ENCODE measurements around the gene GDPD4. TPM values are rescaled to one million over a fixed set of nuclear protein-coding genes. Genes with fewer than 3 reads are reported as not detected.

The GDPD4 gene
- total and polyA plus RNA-seq, 10 of the 15 experiments (the other 5 are each of a cell fraction or from before 2014, with no cell fraction given), result 0.23 TPM; not detected in 9

DNA sequence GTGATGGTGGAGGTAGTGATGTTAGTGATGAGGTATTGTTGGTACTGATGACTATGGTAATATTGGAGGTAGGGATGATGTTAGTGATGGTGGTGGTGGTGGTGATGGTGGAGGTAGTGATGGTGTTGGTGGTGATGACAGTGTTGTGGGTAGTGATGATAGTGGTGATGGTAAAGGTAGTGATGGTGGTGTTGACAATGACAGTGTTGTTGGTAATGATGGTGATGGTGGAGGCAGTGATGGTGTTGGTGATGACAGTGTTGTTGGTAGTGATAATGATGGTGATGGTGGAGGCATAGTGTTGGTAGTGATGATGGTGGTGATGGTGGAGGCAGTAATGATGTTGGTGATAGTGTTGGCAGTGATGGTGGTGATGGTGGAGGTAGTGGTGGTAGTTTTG, 108.3 kb downstream of the GDPD4 start:
- Histone ChIP-seq H4K20me1 (ENCODE audit: control insufficient read depth, insufficient read depth) (no peaks in the 10 kb centered on the region), H3K9ac (ENCODE audit: control insufficient read depth, insufficient read depth, low read length) (no peak overlapping the region), H3K4me1 (ENCODE audit: control insufficient read depth, insufficient read depth, low read length) (no peaks in the 10 kb centered on the region), H3K27ac (ENCODE audit: control insufficient read depth, insufficient read depth) (no peak overlapping the region), H3K36me3 (ENCODE audit: control insufficient read depth in 2 of 2, insufficient read depth in 2 of 2, low read length in 1 of 2) (no peaks in the 10 kb centered on the region), H2AFZ (ENCODE audit: control insufficient read depth, low read depth, low read length) (no peak overlapping the region), H3K27me3 (replicated peaks in 1 of 2; ENCODE audit: control insufficient read depth in 2 of 2, insufficient read depth in 2 of 2, low read length in 1 of 2) (no peaks in the 10 kb centered on the region), H3K79me2 (ENCODE audit: control insufficient read depth, insufficient read depth, low read length) (peaks cover 1% of the 10 kb centered on the region; the same call in 1 of the 2 replicates), H3K9me3 (replicated peaks; ENCODE audit: control insufficient read depth, insufficient read depth, low read length) (no peaks in the 10 kb centered on the region), H3K4me3 (no peak overlapping the region), H3K4me2 (ENCODE audit: control insufficient read depth, insufficient read depth) (no peak overlapping the region)
- in situ Hi-C loops (cut with MboI) (no loop called here), intact Hi-C loops (cut with micrococcal nuclease; ENCODE audit: unreplicated experiment) (no loop called here)
- ATAC-seq (no peak), DNase-seq (ENCODE audit: low read depth, low spot score) (no peak), FAIRE-seq (no peak)
- RAD21 ChIA-PET (ENCODE audit: unreplicated experiment), result interaction anchor here (3.0 kb wide), 1 partner anchor 356 kb away, joined by 26 read pairs; no protein-coding TSS in a partner anchor
- SMC1A ChIA-PET (ENCODE audit: uncharacterized antibody, unreplicated experiment), result interaction anchor here (1.5 kb wide), 1 partner anchor 355 kb away, joined by 3 read pairs; no protein-coding TSS in a partner anchor
- CTCF ChIA-PET, result interaction anchor here (0.8 to 1.2 kb wide), 2 partner anchors 41 to 66 kb away, joined by 3 to 4 read pairs; no protein-coding TSS in a partner anchor
- TF ChIP-seq FOS (IDR thresholded peaks at IDR 0.05; ENCODE audit: borderline replicate concordance, extremely low read depth, insufficient read length) (no peak), EED (IDR thresholded peaks at IDR 0.05; ENCODE audit: low read depth) (no peak), SIX5 (IDR thresholded peaks at IDR 0.05; ENCODE audit: low read depth, low read length, severe bottlenecking) (no peak), FOXK2 (IDR thresholded peaks at IDR 0.05) (no peak), SMC3 (IDR thresholded peaks at IDR 0.05; ENCODE audit: borderline replicate concordance, low read length) (no peak), CBFB (IDR thresholded peaks at IDR 0.05; ENCODE audit: low read depth) (no peak), JUNB (IDR thresholded peaks at IDR 0.05) (no peak), MYC (IDR thresholded peaks at IDR 0.05; ENCODE audit: insufficient read depth, insufficient read length, insufficient replicate concordance, low read length, severe bottlenecking) (no peak), ATF7 (IDR thresholded peaks at IDR 0.05; ENCODE audit: low read depth) (no peak), NR2F1 (conservative IDR thresholded peaks at IDR 0.05) (no peak), SMAD1 (IDR thresholded peaks at IDR 0.05; ENCODE audit: low read depth, partially characterized antibody) (no peak), BACH1 (IDR thresholded peaks at IDR 0.05; ENCODE audit: borderline replicate concordance) (no peak), IKZF2 (IDR thresholded peaks at IDR 0.05) (no peak), SMARCA5 (IDR thresholded peaks at IDR 0.05) (no peak), SREBF1 (IDR thresholded peaks at IDR 0.05; ENCODE audit: low read length) (no peak), LARP7 (IDR thresholded peaks at IDR 0.05) (no peak), EZH2 (IDR thresholded peaks at IDR 0.05; ENCODE audit: borderline replicate concordance, control insufficient read depth, low read depth, low read length) (no peak)
- TF ChIP-seq, protein P1, sequence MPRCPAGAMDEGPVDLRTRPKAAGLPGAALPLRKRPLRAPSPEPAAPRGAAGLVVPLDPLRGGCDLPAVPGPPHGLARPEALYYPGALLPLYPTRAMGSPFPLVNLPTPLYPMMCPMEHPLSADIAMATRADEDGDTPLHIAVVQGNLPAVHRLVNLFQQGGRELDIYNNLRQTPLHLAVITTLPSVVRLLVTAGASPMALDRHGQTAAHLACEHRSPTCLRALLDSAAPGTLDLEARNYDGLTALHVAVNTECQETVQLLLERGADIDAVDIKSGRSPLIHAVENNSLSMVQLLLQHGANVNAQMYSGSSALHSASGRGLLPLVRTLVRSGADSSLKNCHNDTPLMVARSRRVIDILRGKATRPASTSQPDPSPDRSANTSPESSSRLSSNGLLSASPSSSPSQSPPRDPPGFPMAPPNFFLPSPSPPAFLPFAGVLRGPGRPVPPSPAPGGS (IDR thresholded peaks at IDR 0.05; ENCODE audit: borderline replicate concordance, insufficient read depth, low read depth, low read length, poor library complexity, severe bottlenecking), result no peak
- TF ChIP-seq, protein P2, sequence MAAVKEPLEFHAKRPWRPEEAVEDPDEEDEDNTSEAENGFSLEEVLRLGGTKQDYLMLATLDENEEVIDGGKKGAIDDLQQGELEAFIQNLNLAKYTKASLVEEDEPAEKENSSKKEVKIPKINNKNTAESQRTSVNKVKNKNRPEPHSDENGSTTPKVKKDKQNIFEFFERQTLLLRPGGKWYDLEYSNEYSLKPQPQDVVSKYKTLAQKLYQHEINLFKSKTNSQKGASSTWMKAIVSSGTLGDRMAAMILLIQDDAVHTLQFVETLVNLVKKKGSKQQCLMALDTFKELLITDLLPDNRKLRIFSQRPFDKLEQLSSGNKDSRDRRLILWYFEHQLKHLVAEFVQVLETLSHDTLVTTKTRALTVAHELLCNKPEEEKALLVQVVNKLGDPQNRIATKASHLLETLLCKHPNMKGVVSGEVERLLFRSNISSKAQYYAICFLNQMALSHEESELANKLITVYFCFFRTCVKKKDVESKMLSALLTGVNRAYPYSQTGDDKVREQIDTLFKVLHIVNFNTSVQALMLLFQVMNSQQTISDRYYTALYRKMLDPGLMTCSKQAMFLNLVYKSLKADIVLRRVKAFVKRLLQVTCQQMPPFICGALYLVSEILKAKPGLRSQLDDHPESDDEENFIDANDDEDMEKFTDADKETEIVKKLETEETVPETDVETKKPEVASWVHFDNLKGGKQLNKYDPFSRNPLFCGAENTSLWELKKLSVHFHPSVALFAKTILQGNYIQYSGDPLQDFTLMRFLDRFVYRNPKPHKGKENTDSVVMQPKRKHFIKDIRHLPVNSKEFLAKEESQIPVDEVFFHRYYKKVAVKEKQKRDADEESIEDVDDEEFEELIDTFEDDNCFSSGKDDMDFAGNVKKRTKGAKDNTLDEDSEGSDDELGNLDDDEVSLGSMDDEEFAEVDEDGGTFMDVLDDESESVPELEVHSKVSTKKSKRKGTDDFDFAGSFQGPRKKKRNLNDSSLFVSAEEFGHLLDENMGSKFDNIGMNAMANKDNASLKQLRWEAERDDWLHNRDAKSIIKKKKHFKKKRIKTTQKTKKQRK (IDR thresholded peaks at IDR 0.05; ENCODE audit: low read depth, low read length), result no peak
- TF ChIP-seq, protein P3, sequence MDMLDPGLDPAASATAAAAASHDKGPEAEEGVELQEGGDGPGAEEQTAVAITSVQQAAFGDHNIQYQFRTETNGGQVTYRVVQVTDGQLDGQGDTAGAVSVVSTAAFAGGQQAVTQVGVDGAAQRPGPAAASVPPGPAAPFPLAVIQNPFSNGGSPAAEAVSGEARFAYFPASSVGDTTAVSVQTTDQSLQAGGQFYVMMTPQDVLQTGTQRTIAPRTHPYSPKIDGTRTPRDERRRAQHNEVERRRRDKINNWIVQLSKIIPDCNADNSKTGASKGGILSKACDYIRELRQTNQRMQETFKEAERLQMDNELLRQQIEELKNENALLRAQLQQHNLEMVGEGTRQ (IDR thresholded peaks at IDR 0.05; ENCODE audit: borderline replicate concordance, low read depth, low read length), result no peak
- BruUV-seq (replicated peaks), result no TSS peak
- POLR2A ChIA-PET, result no interaction called here

All from GM12878 (cell line).